Hematopoietic multipotent progenitor cell treated with erythropoietin and hydrocortisone succinate and interleukin-3 and kit ligand, for 15 days (in vitro differentiated cells): ENCODE measurements around the gene GFER.
A peak's percentile ranks its signal among the peaks of the same experiment; 100 is the strongest.

Source experiments
- DNase-seq: peaks from one replicate; pipeline ENCODE4 v3.0.0-alpha.2; 2015; ENCODE audit warnings: low spot score

The GFER gene

DNA sequence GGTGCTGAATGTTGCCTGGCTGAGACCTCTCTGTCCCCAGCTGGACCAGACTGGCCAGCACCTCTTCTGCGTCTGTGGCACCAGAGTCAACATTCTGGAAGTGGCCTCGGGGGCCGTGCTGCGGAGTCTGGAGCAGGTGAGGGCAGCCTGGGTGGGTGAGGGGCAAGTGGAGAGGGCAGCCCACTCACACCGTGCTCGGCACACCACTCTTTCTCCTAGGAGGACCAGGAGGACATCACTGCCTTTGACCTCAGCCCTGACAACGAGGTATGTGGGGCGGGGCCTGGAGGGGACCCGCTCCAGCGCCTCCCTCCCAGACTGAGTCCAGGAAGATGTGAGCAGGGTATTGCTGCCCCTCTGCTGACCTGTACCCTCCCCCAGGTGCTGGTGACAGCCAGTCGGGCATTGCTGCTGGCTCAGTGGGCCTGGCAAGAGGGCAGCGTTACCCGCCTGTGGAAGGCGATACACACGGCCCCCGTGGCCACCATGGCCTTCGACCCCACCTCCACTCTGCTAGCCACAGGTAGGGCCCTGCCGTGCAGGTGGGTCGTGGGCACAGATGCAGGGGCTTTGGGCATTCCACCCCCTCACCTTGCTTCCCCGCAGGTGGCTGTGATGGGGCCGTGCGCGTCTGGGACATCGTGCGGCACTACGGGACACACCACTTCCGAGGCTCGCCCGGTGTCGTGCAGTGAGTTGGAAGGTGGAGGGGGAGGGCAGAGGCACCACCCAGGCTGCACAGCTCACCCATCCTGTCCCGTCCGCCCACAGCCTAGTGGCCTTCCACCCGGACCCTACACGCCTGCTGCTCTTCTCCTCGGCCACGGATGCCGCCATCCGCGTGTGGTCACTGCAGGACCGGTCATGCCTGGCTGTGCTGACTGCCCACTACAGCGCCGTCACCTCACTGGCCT lies 9.6 kb upstream of the GFER start:
- DNase-seq, result no peak

DNA sequence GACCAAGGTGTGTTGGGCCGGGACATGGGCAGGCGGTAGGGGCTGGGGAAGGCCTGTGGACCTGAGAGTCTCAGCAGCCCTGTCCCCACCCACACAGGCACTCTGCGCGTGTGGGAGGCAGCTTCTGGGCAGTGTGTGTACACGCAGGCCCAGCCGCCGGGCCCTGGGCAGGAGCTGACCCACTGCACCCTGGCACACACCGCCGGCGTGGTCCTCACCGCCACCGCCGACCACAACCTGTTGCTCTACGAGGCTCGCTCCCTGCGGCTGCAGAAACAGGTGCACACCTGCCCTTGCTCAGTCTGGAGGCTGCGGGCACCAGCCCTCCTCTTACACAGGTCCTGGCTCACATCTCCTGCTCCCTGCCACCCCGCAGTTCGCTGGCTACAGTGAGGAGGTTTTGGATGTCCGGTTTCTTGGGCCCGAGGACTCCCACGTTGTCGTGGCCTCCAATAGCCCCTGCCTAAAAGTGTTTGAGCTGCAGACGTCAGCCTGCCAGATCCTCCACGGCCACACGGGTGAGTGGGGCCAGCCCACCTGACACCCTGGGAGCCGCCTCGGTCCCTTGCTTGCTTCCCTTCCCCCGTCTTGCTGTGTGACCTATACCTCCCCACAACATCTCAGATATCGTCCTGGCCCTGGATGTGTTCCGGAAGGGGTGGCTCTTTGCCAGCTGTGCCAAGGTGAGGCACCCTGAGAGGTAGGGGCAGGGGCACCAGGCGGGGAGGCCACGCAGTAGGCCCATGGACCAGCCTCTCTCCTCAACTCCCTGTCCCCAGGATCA lies 8.4 kb upstream of the GFER start:
- DNase-seq, result no peak

GRCh38 chr16:1976216-1976520 lies 7.8 kb upstream of the GFER start:
- no peak for DNase-seq

DNA sequence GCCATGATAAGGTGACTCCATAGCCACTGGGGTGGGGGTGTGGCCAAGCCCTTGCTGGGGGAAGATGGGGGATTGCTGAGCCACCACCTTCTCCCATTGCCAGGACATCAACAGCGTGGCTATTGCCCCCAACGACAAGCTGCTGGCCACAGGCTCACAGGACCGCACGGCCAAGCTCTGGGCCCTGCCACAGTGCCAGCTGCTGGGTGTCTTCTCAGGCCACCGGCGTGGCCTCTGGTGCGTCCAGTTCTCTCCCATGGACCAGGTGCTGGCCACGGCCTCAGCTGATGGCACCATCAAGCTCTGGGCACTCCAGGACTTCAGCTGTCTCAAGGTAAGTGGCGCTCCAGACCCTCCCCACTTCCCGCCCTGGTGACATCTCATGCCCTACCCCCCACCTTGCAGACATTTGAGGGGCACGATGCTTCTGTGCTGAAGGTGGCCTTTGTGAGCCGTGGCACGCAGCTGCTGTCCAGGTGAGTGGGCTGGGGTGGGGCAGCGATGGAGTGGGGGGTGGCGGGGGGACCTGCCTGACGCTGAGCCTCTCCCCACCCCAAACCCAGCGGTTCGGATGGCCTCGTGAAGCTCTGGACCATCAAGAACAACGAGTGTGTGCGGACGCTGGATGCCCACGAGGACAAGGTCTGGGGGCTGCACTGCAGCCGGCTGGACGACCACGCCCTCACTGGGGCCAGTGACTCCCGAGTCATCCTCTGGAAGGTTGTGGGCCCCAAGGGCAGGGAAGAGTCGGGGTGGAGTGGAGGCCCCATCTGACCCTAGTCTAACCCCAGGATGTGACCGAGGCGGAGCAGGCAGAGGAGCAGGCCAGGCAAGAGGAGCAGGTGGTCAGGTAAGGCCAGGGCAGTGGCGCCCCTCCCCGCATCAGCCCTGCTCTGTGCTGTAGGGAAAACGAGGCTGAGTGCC lies 6.8 kb upstream of the GFER start:
- DNase-seq, result no peak

- DNase-seq, result no peak
Measured at GRCh38 chr16:1977875-1978268, 6.1 kb upstream of the GFER start.

DNA sequence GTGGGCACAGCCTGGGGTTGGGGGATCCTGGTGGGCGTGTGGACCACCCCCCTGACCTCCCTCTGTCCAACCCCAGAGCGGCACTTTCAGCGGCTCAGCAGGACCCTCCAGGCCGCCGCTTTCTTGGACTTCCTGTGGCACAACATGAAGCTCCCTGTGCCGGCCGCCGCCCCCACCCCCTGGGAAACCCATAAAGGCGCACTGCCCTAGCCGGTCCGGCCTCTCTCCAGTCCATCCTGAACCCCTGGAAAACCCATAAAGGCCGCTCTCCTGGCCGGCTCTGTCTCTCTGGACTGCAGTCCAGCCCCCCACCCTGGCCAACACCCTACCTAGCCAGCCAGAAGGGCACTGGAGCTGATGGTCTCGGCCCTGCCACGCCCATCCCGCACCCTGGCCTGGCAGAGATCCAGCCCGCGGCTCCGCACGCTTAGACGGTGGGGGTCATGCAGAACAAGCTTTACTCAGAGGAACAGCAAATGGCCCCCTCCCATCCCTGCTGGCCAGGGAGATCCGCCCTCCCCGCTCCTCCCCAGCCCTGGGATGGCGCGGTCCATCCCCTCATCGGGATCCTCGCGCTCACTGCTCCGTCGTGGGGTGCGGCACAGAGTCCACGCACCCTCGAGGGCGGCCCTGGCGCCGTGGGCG lies 5.4 kb upstream of the GFER start:
- DNase-seq, result no peak

GRCh38 chr16:1979271-1980029 lies 4.5 kb upstream of the GFER start:
- no peak for DNase-seq

GRCh38 chr16:1980030-1980769 lies 3.8 kb upstream of the GFER start:
- no peak for DNase-seq

- DNase-seq, result no peak
Measured at GRCh38 chr16:1980770-1981087, 3.3 kb upstream of the GFER start.

DNA sequence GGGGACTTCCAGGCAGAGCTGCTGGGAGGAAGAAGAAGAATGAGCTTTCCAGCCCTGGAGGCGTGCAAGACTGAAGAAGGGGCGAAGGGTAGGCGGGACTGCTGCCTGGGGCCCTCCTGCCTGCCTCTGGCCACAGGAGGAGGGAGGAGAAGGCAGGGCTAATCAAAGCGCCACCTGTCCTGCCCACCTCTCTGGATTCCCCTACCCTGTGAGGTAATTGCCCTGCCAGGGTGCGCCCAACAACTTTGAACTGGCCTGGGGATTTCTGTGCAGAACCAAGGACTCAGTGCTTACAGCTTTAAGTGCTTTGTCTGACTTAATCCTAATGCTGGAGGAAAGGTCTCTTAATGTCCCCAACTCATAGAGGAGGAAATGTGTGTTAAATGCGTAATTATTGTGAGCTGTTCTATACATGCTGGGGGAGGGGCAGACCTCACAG lies 2.6 kb upstream of the GFER start, which contains the start of gene NOXO1:
NOXO1 (minus strand) TSS at position 72 of the 439 bp plus-strand sequence. CDS start 290 bp downstream, outside the sequence.
- no peak for DNase-seq

DNA sequence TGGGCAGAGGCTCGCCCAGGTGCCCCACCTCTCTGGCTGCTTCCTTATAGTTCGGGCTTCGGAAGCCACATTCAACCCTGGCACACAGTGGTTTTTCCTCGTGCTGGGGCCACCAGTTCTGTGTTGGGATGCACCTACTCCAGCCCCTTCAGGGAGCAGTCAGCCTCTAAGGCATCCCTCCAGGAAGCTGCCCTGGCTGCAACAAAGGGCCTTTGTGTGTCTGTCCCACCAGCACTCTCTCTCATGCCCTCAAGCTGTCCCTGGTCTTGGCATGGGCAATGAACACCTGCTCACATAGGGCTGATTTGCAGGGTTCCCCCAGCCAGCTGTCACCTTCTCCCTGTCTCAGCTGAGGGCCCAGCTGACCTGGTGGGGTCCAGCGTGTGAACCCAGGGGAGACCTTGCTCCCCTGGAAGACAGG lies 2.0 kb upstream of the GFER start:
- no peak for DNase-seq

DNA sequence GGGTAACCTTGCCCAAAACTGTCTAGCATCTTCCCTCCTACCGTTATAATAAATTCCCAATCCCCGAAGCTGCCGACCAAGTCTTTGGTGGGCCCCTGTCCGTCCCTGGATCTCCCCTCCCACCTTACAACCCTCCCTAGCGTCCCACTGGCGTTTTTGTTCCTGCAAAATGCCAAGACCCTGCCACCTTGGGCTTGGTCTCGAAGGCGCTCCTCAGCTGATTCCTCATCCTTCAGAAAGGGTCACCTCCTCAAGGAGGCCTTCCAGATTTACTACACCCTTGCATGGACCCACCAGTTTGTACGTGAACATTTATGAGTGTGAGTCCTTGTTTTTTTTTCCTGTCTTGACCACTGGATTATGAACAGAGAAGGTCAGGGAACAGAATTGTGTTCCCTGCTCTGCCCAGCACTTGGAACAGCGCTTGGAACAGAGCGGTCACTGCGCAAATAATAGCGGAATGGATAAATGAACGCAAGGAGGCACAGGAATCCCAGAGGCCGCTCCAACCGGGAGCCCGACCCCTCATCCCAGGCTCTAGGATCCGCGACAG lies 926 bp upstream of the GFER start:
- DNase-seq, result no peak

- peak; percentile 15 for DNase-seq
Measured at GRCh38 chr16:1984347-1985225, 593 bp downstream of the GFER start.

GRCh38 chr16:1985466-1986150 lies 1.6 kb downstream of the GFER start:
- no peak for DNase-seq

DNA sequence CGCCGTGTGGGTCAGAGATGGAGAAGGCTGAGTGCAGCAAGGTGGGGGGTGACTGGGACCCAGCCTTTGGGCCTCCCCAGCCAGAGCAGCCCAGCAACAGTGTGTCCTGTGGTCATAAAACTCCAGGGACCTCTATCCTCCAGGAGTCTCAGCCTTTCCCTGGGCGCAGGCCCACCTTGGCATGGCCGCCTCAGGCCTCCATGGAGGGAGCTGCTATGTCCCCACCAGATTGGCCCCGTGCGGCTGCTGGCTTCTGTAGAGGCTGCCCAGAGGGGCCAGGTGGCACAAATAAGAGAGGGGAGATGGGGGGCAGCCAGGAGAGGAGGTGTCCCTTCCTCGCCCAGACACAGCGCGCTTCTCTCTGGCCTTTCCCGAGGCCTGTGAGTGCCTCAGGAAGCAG lies 3.2 kb downstream of the GFER start:
- DNase-seq, result no peak

DNA sequence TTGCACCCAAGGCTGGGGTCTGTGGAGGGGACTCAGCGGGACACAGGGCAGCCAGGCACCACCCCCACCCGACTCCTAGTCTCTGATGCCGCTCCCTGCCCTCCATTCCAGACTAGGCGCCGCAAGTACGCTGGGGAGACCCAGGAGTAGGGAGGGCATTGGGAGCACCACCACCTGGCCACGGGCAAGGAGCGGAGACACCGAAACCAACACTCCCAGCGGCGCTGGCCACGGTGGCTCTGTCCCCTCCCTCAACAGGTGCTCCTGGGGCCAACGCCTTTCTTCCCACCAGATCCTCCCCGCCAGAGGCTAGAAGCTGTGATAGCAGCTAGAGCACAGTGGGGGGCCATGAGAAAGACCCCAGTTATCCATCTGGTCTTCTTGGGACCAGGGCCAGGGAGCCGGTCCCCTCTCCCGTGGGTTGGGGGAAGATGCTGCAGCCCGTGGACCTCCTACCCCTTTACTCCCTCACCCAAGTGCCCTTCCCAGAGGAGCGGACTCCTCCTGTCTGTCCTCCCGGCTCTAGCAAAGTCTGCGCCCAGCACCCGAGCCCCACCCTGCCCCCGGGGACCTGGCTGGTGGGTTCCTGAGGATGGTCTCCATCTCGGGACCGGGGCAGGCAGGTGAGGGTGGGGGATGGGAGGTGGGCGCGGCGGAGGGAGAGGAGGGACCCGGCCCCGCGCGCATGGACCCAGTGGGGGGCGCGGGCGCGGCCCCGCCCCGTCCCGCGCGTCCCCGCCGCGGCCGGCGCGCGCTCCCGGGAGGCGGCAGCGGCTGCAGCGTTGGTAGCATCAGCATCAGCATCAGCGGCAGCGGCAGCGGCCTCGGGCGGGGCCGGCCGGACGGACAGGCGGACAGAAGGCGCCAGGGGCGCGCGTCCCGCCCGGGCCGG lies 5.5 kb downstream of the GFER start, which contains the start of gene SYNGR3:
SYNGR3 (plus strand) TSS at position 762 of the 892 bp plus-strand sequence. CDS start 133 bp downstream, outside the sequence.
- no peak for DNase-seq

- DNase-seq, result no peak
Measured at GRCh38 chr16:1990101-1990350, 6.0 kb downstream of the GFER start.
